Suprapubic skin (tissue), 4 donors: ENCODE data around the gene ACYP2. TPM values are rescaled to one million over a fixed set of nuclear protein-coding genes. Genes with fewer than 3 reads are reported as not detected.

Experiments used
- DNase-seq, 2 donors: peaks; one replicate each; pipeline ENCODE4 v3.0.0-alpha.2; 2019; ENCODE audit warnings: low spot score in 2 of 2
- H3K27ac ChIP-seq: fragments of 200-600 bp; sonication (generic); one replicate; pipeline ENCODE4 v1.5.1; 2019
- H3K27me3 ChIP-seq: fragments of 200-600 bp; sonication (generic); one replicate; pipeline ENCODE4 v1.5.1; 2019
- H3K36me3 ChIP-seq: fragments of 200-600 bp; sonication (generic); one replicate; pipeline ENCODE4 v1.5.1; 2019
- H3K4me1 ChIP-seq: fragments of 200-600 bp; sonication (generic); one replicate; pipeline ENCODE4 v1.5.1; 2019
- H3K4me3 ChIP-seq: fragments of 200-600 bp; sonication (generic); one replicate; pipeline ENCODE4 v1.5.1; 2019; ENCODE audit warnings: mild to moderate bottlenecking
- H3K9me3 ChIP-seq: fragments of 200-600 bp; sonication (generic); one replicate; pipeline ENCODE4 v1.5.1; 2019
- EP300 ChIP-seq: sonication (generic); formaldehyde crosslinking; IDR thresholded peaks from one replicate; pipeline ENCODE4 v1.6.1; 2017; ENCODE audit warnings: antibody characterized with exemption
- POLR2A ChIP-seq, 2 donors: fragments of 450-650 bp; IDR thresholded peaks; one replicate each; pipeline ENCODE4 v1.6.1; 2017; ENCODE audit warnings: antibody characterized with exemption in 2 of 2, mild to moderate bottlenecking in 2 of 2, moderate library complexity in 2 of 2
- POLR2AphosphoS5 ChIP-seq, 3 donors: sonication (generic); formaldehyde crosslinking; IDR thresholded peaks; one replicate each; pipeline ENCODE4 v1.6.1; 2017; ENCODE audit warnings: antibody characterized with exemption in 3 of 3
- WGBS: methylation state at CpG from one replicate; pipeline ENCODE4 v1.1.5; 2018; 5-methylcytosine and 5-hydroxymethylcytosine counted together
- total RNA-seq, 4 donors: library from RNA; depleted of rRNA; stranded (reverse); fragments of >200 nt; gene quantifications; one replicate each; pipeline ENCODE4 v1.1.0, GENCODE V29; 2016
- TF ChIP-seq, protein P1 (sequence below), 2 donors: fragments of 200-600 bp in 1 of 2; fragments of 450-650 bp in 1 of 2; sonication (generic) in 1 of 2; IDR thresholded peaks; one replicate each; pipeline ENCODE4 v1.5.1; 2016 to 2019; ENCODE audit warnings: antibody characterized with exemption in 2 of 2, mild to moderate bottlenecking in 1 of 2, moderate library complexity in 1 of 2

The ACYP2 gene
- total RNA-seq, 4 donors from 2014 or later, result 9.1 to 20.2 (median 14.2) TPM

DNA sequence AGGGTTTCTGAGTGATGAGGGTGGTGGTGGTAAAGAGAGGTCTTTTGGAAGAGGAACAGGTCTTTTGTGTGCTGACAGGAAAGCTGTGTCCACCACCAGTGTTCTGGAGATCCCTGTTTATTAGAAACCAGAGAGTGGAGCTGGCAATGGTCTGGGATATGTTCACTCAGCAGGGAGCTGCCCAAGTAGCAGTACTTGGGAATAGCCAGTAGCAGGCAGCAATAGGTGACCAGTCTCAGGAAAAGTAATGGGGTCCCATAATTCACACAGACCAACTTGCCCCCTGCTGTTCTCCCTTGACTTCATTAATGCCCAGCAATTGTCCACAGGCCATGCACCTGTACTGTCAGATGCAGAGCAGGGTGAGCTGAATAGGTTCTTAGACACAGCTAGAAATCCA is 138.8 kb downstream of the ACYP2 start:
- no peak for DNase-seq

DNA sequence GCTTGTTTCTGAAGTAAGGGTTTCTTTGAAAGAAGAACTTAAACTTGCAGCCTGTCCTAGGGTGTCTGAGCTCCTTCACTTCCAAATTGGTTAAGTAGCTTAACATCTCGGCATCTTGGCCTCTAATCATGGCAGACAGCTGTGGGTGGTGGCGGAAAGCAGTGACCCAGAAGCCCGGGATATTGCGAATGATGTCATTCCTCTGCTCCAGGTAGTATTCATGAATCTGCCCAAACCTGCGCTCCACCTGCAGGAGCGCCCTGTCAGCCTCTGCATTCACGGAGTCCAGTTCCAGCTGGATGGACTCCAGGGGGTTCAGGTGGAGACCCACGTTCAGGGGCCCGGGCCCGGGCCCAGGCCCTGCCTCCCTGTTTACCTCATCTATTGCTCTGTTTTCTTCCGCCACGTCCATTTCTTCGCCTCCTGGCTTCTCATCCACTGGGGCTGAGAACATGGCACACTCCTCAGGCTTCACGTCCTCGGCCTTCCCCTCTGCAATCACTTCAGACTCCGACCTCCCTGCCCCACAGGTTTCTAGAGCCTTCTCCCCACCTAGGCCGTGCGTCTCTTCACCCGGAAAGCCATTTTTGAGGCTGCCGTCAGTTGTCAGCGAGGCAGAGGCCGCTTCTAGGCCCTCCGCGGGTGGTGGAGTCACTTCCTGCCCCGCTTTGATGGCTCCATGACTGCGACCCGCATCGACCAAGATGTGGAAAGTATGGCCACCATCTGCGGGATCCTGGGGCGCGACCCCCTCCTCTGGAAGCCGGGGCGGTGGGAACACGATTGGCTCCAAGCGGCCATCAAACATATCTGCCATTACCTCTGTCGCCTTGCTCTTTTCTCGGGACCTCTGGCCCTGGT is 140.0 kb downstream of the ACYP2 start:
- H3K9me3 ChIP-seq, result no peaks in the 10 kb centered on the region
- no peak for DNase-seq
- H3K36me3 ChIP-seq, result no peaks in the 10 kb centered on the region
- no peaks in the 10 kb centered on the region for H3K4me1 ChIP-seq
- H3K27ac ChIP-seq, result no peak overlapping the region
- no peak for TF ChIP-seq POLR2A (IDR thresholded peaks at IDR 0.05)
- TF ChIP-seq EP300, result no peak
- no peak overlapping the region for H3K4me3 ChIP-seq
- no peaks in the 10 kb centered on the region for H3K27me3 ChIP-seq
- 95% methylated on average over 37 of the region's 37 CpGs for WGBS

More for the DNA sequence above, 138.8 kb downstream of the ACYP2 start:
- TF ChIP-seq EP300 (no peak), POLR2A (IDR thresholded peaks at IDR 0.05) (no peak), POLR2AphosphoS5 (IDR thresholded peaks at IDR 0.05) (no peak)
- TF ChIP-seq, protein P1, sequence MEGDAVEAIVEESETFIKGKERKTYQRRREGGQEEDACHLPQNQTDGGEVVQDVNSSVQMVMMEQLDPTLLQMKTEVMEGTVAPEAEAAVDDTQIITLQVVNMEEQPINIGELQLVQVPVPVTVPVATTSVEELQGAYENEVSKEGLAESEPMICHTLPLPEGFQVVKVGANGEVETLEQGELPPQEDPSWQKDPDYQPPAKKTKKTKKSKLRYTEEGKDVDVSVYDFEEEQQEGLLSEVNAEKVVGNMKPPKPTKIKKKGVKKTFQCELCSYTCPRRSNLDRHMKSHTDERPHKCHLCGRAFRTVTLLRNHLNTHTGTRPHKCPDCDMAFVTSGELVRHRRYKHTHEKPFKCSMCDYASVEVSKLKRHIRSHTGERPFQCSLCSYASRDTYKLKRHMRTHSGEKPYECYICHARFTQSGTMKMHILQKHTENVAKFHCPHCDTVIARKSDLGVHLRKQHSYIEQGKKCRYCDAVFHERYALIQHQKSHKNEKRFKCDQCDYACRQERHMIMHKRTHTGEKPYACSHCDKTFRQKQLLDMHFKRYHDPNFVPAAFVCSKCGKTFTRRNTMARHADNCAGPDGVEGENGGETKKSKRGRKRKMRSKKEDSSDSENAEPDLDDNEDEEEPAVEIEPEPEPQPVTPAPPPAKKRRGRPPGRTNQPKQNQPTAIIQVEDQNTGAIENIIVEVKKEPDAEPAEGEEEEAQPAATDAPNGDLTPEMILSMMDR (IDR thresholded peaks at IDR 0.05), result no peak
- Histone ChIP-seq H3K36me3 (no peaks in the 10 kb centered on the region), H3K27ac (no peak overlapping the region), H3K4me1 (no peaks in the 10 kb centered on the region), H3K4me3 (no peak overlapping the region), H3K9me3 (no peaks in the 10 kb centered on the region), H3K27me3 (no peaks in the 10 kb centered on the region)

DNA sequence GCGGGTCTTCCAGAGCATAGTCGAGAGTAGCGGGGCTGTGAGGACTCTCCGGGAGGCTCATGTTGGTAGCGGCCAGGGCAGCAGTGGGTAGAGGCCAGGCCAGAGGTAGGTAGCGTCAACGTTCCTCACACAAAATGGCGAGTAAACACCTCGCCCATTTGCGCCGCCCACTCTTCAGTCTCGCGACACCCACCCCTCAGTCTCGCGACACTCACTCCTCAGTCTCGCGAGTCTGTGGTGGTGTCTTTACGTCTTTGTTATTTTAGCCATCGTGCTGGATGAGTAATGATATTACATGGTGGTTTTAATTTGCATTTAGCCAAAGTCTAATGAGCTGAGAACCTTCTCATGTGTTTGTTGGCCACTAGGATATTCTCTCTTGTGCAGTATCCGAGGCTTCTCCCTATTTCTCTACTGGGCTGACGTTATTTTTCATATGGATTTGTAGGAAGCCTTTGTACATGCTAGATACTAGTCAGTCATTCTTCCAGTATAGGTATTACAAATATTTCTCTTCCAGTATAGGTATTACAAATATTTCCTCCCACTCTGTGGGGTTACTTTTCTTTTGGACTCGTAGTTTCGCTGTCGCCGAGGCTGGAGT is 140.8 kb downstream of the ACYP2 start, which contains the start of gene TSPYL6:
Gene TSPYL6 (minus strand): TSS at position 139 of the 604 bp plus-strand sequence. CDS start 78 bp downstream, at position 61.
- DNase-seq, result no peak
- H3K27ac ChIP-seq, result no peak within 1 kb of the TSS
- H3K36me3 ChIP-seq, result no peaks in the 10 kb centered on the region
- WGBS, result 97% methylated on average over 25 of the region's 25 CpGs
- no peak within 1 kb of the TSS for H3K4me3 ChIP-seq
- TF ChIP-seq POLR2AphosphoS5 (IDR thresholded peaks at IDR 0.05) (no peak), POLR2A (IDR thresholded peaks at IDR 0.05) (no peak), EP300 (no peak)
- TF ChIP-seq, protein P1 (IDR thresholded peaks at IDR 0.05), result no peak
- H3K4me1 ChIP-seq, result no peaks in the 10 kb centered on the region
- H3K27me3 ChIP-seq, result no peaks in the 10 kb centered on the region
- no peaks in the 10 kb centered on the region for H3K9me3 ChIP-seq

DNA sequence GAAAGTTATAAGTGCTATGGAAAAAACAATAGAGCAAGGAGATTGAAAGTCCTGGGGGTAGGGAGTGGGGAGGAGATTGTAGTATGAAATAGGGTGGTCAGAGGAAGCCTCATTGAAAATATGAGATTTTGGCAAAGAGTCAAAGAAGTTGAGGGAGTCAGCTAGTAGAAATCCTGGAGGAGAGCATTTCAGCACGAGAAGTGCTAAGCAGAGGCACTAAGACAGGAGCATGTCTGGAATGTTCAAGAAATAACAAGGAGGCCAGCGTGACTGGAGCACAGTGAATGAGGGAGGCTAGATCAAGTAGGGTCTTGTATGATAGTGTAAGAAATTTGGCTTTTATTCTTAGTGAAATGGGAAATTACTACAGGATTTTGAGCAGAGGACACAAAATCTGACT is 142.8 kb downstream of the ACYP2 start:
- Histone ChIP-seq H3K27ac (no peak overlapping the region), H3K36me3 (no peaks in the 10 kb centered on the region), H3K9me3 (no peaks in the 10 kb centered on the region), H3K4me3 (no peak overlapping the region), H3K27me3 (no peaks in the 10 kb centered on the region), H3K4me1 (no peaks in the 10 kb centered on the region)
- DNase-seq, result no peak
- 96% methylated on average over 2 of the region's 2 CpGs for WGBS
- TF ChIP-seq POLR2A (IDR thresholded peaks at IDR 0.05) (no peak), POLR2AphosphoS5 (IDR thresholded peaks at IDR 0.05) (no peak), EP300 (no peak)
- TF ChIP-seq, protein P1 (IDR thresholded peaks at IDR 0.05), result no peak

DNA sequence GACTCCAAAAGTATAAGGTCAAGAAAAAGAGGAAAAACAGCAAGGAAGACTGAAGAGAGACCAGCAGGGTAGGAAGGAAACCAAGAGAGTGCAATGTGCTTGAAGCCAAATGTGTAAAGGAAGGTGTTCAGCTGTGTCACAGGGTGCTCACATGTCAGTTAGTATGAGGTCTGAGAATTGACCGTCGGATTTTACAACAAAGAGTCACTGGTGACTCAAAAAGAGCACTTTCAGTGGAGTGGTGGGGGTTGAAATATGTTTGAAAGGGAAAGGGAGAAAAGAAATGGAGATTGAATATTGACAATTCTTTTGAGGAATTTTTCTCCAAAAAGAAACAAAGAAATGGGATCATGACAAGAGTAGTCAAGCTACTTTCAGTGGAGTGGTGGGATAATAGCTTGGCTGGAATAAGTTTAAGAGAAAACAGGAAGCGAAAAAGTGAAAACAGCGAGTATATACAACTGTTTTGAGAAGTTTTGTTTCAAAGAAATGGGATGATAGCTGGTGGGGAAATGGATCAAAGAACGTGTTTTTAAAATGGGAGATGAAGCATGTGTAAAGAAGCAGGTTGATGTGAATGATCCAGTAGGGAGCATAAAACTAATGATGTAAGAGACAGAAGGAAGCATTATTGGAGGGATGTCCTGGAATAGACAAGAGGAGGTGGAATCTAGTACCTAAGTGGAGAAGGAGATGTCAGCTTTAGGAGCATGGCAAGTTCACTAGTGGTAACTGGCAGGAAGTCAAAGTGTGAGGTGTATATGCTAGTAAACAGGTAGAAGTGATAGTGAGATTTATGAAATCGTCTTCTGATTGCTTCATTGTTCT is 144.2 kb downstream of the ACYP2 start:
- Histone ChIP-seq H3K27ac (no peak overlapping the region), H3K9me3 (no peaks in the 10 kb centered on the region), H3K4me1 (no peaks in the 10 kb centered on the region), H3K27me3 (no peaks in the 10 kb centered on the region), H3K36me3 (no peaks in the 10 kb centered on the region), H3K4me3 (no peak overlapping the region)
- WGBS, result 87% methylated on average over 6 of the region's 6 CpGs
- TF ChIP-seq EP300, result no peak
- TF ChIP-seq POLR2AphosphoS5 (IDR thresholded peaks at IDR 0.05), result no peak
- TF ChIP-seq POLR2A (IDR thresholded peaks at IDR 0.05), result no peak
- TF ChIP-seq, protein P1 (IDR thresholded peaks at IDR 0.05), result no peak
- DNase-seq, result no peak
